Medulla oblongata (tissue), 1 donor: ENCODE data around the gene ZBTB32.

Experiments
- DNase-seq: peaks from one replicate; pipeline ENCODE4 v3.0.0-alpha.2; 2015; ENCODE audit errors: extremely low spot score

ZBTB32 gene

GRCh38 chr19:35736913-35737886, 32.8 kb downstream of the ZBTB32 start:
- DNase-seq = no peak

GRCh38 chr19:35738021-35738886, 33.9 kb downstream of the ZBTB32 start:
- DNase-seq = no peak

GRCh38 chr19:35738887-35739229, 34.5 kb downstream of the ZBTB32 start:
- no peak for DNase-seq

GRCh38 chr19:35739275-35740107, 35.1 kb downstream of the ZBTB32 start:
- no peak for DNase-seq

DNA sequence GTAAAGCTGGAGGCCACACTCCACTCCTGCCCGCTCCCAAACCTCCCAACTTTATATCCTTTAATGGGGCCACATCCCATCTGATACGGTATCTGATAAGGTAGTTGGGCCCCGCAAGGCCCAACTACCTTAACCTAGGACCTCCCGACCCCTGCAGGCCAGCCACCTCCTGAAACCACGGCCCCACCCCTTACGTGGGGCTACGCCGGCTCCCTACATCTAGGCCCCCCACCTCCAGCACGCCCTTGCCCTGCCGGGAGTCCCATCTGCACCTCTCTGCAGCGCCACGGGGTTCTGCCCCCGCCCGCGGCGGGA, 35.7 kb downstream of the ZBTB32 start:
- no peak for DNase-seq

DNA sequence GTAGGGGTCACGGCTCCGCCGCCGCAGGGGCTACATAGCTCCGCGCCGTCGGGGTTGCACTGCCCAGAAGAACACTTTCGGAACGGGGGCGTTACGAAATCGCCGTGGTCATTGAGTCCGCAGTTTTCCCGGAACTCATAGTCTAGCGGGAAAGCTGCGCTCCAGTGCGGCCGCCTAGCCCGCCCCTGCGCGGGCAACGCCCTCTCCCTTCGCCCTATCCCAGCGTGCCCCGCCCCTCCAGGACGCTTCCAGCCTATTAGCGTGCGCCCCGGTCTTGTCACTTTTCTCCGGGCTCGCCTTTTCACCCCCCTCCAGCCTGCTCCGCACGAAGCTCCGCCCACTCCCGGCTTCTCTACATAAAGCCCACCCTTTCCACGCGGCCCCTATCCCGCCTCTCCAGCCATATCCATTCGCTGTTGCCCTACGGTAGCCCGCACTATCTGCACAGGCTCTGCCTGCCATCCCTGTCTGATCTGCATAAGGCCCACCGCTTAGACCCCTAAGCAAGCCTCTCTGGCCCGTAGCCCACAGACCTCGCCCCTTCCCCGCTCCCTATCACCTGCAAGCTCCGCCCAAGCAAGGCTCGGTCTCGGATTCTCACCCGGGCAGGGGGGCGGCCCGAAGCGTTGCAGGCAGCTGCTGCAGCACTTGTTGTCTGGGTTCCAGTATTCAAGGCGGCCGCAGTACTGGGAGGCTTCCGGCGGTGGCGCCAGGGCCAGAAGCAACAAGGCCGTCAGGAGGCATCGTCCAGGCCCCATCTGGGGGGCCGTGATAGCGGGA, 36.3 kb downstream of the ZBTB32 start:
- peak; percentile 99 for DNase-seq

- no peak for DNase-seq
Measured at GRCh38 chr19:35741203-35741515, 36.8 kb downstream of the ZBTB32 start.

DNA sequence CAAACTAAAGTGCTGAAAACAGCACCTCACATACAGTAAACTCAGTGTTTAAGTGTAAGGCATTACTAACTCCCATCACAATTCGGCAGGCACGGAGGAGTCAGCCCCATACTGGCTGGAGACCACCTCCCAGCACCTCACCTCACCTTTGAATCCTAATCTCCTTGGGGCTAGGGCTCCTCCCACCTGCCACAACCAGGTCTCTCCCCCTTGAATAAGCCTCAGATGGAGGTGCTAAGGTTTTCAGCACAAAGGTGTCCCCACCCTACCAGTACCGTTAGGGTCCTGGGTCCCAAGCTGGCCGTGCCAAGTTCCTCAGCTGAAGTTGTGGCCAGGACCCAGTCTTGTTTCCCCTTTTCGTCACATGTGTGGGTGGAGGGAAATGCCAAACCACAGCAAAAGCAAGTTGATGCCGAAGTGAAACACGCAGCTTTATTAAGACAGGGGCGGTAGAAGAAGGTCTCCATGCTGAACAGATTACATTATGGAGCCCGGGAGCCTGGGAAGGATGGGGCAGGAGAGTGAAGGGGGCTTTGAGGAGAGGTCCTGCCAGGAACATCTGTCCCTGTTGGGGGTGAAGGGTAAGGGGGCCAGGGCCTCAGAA, 37.9 kb downstream of the ZBTB32 start, which contains the start of gene IGFLR1:
IGFLR1 (minus strand) TSS at position 332 of the 604 bp plus-strand sequence. CDS start 1,272 bp downstream, outside the sequence.
- peak; percentile 77 for DNase-seq

- DNase-seq = no peak
Measured at GRCh38 chr19:35743640-35744429, 39.5 kb downstream of the ZBTB32 start.

DNA sequence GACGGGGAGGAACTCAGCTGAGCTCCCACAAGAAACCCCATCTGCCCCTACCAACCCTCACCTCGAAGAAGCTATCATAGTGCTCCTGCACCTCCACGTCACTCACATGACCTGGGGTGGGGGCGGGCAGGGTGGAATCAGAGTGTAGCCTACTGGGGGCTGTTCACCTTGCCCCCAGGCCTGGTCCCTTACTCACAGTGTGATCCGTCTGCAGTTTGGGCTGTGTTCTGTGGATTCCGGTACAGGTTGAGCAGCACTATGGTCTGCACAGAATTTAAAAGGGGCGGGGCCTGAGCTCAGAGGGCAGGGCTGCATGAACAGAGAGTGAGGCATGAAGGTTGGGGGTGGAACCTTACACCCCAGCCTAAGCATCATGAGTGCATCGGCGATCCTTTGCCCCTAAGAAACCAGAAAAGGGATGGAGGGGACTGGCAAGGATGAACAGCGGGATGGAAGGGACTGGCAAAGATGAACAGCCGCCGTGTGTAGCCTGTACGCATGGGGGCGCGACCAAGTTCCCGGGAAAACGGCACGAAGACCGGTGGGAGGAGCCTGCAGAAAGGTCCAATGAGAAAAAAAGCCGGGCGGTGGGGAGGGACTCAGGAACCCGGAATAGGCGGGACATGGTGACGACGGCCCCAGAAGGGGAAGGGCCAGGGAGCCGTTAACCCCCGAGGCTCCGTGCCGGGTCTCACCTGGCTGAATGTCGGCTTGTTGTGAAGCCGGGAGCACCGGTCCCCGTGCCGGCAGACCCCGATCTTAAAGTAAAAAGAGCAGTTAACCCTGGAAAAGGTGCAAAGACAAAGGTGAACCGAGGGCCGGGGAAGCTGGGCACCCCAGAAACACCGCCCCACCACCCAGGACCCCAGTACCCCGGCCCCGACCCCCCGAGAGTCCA, 40.3 kb downstream of the ZBTB32 start:
- peak; percentile 98 for DNase-seq

GRCh38 chr19:35745328-35746086, 41.1 kb downstream of the ZBTB32 start, which contains the start of the genes PSENEN and U2AF1L4:
PSENEN (plus strand) TSS chr19:35745651; CDS start chr19:35745931, 280 bp downstream.
U2AF1L4 (minus strand) TSS chr19:35745418; CDS start chr19:35745391, 27 bp downstream.
- peak; percentile 100 for DNase-seq

- no peak for DNase-seq
Measured at GRCh38 chr19:35746087-35746462, 41.7 kb downstream of the ZBTB32 start.

GRCh38 chr19:35746531-35746930, 42.2 kb downstream of the ZBTB32 start:
- no peak for DNase-seq

DNA sequence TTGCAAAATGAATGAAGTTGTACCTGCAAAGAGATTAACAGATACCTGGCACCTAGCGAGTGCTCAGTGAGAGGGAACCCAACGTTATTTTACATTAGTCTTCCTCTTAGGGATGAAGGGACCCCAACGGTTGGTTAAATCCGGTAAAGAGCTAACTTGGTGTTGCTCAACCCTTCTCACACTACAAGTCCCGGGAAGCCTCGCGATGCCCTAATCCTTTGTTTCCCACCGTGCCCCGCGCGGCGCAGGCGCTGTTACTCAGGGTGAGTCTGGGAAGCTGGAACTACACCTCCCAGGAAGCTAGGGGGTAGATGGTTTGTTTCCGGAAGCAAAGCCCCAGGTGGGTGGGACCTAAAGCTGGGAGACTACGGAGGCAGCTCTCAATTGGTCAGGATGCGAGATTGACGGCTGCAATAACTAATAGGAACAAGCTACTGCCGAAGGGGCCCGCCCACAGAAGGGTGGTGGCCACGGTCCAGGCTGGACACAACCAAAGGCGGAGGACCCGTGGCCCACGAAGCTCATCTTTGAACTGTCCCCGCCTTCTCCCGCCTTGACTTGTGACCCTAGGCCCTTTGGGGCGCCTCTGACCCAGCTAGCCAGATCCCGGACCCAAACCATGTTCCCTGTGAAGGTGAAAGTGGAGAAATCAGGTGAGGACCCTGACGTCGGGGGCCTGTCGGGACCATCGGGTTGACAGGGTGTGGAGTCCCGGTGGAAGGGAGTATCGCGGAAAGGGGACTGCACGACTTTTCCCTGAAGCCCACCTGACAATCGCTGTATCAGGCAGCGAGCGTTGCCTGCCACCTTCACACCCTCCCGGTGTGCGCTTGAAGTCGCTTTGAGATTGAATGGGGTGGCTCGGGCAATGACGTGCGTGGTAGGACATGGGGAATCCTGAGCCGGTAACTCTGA, 44.0 kb downstream of the ZBTB32 start, which contains the start of gene LIN37:
LIN37 (plus strand) TSS at position 471 of the 915 bp plus-strand sequence; CDS start at position 620, 149 bp downstream.
- DNase-seq = peak; percentile 100

- DNase-seq = no peak
Measured at GRCh38 chr19:35750167-35750566, 45.8 kb downstream of the ZBTB32 start.
